ENCODE measurements around the gene PLEKHG4B.
A peak's percentile ranks its signal among the peaks of the same experiment; 100 is the strongest.
"Not testable (repeated sequence)": the region's sequence is repeated elsewhere in the genome, so short reads cannot be mapped to it uniquely, and the experiment has no call there.

The PLEKHG4B gene, protein sequence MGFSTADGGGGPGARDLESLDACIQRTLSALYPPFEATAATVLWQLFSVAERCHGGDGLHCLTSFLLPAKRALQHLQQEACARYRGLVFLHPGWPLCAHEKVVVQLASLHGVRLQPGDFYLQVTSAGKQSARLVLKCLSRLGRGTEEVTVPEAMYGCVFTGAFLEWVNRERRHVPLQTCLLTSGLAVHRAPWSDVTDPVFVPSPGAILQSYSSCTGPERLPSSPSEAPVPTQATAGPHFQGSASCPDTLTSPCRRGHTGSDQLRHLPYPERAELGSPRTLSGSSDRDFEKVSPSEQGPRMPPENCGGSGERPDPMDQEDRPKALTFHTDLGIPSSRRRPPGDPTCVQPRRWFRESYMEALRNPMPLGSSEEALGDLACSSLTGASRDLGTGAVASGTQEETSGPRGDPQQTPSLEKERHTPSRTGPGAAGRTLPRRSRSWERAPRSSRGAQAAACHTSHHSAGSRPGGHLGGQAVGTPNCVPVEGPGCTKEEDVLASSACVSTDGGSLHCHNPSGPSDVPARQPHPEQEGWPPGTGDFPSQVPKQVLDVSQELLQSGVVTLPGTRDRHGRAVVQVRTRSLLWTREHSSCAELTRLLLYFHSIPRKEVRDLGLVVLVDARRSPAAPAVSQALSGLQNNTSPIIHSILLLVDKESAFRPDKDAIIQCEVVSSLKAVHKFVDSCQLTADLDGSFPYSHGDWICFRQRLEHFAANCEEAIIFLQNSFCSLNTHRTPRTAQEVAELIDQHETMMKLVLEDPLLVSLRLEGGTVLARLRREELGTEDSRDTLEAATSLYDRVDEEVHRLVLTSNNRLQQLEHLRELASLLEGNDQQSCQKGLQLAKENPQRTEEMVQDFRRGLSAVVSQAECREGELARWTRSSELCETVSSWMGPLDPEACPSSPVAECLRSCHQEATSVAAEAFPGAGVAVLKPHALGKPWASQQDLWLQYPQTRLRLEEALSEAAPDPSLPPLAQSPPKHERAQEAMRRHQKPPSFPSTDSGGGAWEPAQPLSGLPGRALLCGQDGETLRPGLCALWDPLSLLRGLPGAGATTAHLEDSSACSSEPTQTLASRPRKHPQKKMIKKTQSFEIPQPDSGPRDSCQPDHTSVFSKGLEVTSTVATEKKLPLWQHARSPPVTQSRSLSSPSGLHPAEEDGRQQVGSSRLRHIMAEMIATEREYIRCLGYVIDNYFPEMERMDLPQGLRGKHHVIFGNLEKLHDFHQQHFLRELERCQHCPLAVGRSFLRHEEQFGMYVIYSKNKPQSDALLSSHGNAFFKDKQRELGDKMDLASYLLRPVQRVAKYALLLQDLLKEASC (N-terminal part only)

DNA sequence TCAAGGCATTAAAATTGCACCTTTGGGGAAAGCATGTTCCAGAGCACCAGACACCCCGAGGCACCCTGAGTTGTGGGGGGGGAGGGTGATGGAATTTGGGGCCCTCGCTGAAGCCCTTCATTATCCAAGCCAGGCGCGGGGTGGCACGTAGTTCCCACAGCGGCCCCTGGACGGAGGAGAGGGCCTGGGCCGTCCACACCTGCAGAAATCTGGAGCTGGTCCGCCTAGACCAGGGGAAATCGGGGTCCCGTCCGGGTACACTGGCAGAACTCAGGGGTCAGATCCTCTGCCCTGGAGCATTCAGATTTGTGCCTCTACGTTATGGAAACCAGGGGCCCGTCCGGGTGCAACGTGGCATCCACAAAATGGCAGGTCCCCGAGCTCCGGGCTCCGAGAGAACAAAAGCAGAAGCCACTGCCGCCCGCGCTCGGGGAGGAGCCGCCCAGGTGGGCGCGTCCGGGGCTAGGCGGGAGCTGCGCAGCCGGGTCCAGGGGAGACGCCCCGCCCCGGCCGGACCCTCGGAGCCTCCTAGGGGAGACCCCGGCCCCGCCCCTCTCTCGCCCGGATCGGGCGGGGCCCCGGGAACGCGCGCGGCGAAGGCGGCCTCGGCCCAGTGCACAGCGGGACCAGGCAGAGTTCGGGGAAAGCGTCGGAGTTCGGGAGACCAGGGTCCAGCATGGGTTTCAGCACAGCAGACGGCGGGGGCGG lies at the start of gene PLEKHG4B:
Gene PLEKHG4B (plus strand): TSS at position 613 of the 708 bp plus-strand sequence. CDS start 64 bp downstream, at position 677.
- CTCF ChIA-PET = no interaction called here
- POLR2A ChIA-PET = no interaction called here
- TF ChIP-seq, protein P1, sequence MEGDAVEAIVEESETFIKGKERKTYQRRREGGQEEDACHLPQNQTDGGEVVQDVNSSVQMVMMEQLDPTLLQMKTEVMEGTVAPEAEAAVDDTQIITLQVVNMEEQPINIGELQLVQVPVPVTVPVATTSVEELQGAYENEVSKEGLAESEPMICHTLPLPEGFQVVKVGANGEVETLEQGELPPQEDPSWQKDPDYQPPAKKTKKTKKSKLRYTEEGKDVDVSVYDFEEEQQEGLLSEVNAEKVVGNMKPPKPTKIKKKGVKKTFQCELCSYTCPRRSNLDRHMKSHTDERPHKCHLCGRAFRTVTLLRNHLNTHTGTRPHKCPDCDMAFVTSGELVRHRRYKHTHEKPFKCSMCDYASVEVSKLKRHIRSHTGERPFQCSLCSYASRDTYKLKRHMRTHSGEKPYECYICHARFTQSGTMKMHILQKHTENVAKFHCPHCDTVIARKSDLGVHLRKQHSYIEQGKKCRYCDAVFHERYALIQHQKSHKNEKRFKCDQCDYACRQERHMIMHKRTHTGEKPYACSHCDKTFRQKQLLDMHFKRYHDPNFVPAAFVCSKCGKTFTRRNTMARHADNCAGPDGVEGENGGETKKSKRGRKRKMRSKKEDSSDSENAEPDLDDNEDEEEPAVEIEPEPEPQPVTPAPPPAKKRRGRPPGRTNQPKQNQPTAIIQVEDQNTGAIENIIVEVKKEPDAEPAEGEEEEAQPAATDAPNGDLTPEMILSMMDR (IDR thresholded peaks at IDR 0.05; ENCODE audit: control extremely low read depth, extremely low read depth, low read depth, missing control alignments) = no peak
- peak; percentile 31 for DNase-seq (ENCODE audit: extremely low spot score)

DNA sequence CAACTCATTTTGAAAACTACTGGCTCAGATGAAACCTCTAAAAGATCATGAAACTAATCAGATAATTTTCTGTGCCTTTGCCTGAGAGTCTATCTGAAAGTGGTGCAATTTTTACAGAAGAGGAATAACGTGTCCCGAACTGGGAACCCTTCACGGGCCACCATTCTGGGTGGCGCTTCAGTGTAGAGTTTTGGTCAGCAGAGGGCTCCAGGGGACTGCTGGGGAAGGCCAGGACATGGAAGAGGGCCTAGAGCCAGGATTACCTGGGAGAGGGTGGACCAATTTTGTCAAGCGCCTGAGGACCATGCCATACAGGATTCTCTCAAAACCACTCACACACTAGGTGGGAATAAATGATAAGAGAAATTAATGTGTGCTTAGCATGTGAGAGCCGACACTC lies 49.7 kb upstream of the PLEKHG4B start:
- CTCF ChIA-PET = no interaction called here
- POLR2A ChIA-PET = no interaction called here

DNA sequence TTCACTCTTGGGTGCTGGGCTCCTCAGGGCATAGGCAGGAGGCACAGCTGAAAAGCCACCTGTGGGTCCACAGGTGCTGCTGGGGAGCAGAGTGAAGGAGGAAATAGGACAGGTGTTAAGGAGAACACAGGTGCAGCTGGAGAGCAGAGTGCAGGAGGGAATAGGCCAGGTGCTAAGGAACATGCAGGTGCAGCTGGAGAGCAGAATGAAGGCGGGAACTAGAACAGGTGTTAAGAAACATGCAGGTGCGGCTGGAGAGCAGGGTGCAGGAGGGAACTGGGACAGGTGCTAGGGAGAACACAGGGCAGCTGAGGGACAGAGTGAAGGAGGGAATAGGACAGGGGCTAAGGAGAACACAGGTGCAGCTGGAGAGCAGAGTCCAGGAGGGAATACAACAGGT lies 43.8 kb upstream of the PLEKHG4B start:
- ChIA-PET POLR2A (no interaction called here), CTCF (no interaction called here)
- TF ChIP-seq, protein P1 (IDR thresholded peaks at IDR 0.05; ENCODE audit: control extremely low read depth, extremely low read depth, low read depth, missing control alignments) = no peak
- no peak for DNase-seq (ENCODE audit: extremely low spot score)

More for the DNA sequence above, 49.7 kb upstream of the PLEKHG4B start:
- TF ChIP-seq, protein P1 (IDR thresholded peaks at IDR 0.05; ENCODE audit: control extremely low read depth, extremely low read depth, low read depth, missing control alignments) = peak; percentile 13
- no peak for DNase-seq (ENCODE audit: extremely low spot score)

DNA sequence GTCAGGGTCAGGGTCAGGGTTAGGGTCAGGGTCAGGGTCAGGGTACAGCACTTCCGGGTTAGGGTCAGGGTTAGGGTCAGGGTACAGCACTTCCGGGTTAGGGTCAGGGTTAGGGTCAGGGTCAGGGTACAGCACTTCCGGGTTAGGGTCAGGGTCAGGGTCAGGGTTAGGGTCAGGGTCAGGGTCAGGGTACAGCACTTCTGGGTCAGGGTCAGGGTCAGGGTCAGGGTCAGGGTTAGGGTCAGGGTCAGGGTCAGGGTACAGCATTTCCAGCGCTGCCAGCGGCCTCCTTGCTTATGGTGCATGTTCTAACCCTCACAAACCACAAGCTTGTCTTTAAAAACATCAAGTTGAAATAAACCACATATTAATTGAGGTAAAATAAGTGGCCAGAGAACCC lies 42.4 kb upstream of the PLEKHG4B start:
- POLR2A ChIA-PET; CTCF ChIA-PET; DNase-seq (ENCODE audit: extremely low spot score): not testable (repeated sequence)

- TF ChIP-seq, protein P1 (IDR thresholded peaks at IDR 0.05; ENCODE audit: control extremely low read depth, extremely low read depth, low read depth, missing control alignments) = no peak
- POLR2A ChIA-PET = no interaction called here
- no peak for DNase-seq (ENCODE audit: extremely low spot score)
- CTCF ChIA-PET = no interaction called here
Measured at GRCh38 chr5:49953-50544, 41.9 kb upstream of the PLEKHG4B start.

DNA sequence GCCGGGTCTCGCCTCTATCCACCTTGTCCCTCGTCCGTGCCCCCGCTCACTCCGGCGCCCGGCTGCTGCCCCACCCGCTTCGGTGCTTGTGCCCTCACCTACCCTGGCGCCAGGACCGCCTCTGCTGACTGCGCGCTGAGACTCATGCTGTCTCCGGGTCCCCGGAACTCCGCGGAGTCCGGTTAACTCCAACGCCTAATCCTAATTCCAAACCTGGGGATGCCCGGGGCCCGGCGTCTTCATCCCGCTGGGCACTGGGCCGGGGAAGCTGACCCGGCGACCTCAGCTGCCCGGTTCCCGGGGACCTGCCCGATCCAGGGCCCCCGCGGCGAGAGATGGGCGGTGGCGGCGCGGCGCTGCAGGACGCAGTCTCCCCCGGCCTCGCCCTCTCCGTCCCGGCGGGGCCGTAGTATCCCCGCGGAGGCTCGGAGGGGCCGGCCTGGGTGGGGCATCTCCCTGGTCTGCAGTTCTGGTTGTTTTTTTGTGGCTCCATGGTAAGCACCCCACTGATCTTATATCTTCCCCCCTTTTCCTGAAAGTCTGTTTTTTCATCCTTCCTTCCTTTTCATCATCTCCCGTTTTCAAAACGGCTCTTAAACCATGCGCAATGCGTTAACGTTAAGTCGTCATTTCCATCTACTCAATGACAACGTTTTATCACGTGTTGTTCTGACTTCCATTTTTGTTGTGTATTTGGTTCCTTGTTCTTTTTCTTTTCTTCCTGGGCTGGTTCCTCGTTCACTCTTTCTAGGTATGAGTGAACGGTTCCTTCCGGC lies 41.1 kb upstream of the PLEKHG4B start:
- POLR2A ChIA-PET = no interaction called here
- CTCF ChIA-PET = no interaction called here
- TF ChIP-seq, protein P1 (IDR thresholded peaks at IDR 0.05; ENCODE audit: control extremely low read depth, extremely low read depth, low read depth, missing control alignments) = no peak
- DNase-seq (ENCODE audit: extremely low spot score) = no peak
